ACHN (cell line): ENCODE data around the gene ACVRL1.

Experiments
- DNase-seq: peaks from one replicate; pipeline ENCODE4 v3.0.0-alpha.2; 2015
- in situ Hi-C: cut with HindIII; loops from 2 replicates; pipeline ENCODE4 v1.10.0; 2017; ENCODE audit warnings: low sequenced_read_pairs, low pct_ligation_motif_present, low pct_unique_long_range_greater_than_20kb

ACVRL1 gene

GRCh38 chr12:51907083-51907855, at the start of gene ACVRL1:
Gene ACVRL1, plus strand, starts transcription at chr12:51907504. Its CDS starts 4,971 bp downstream, at chr12:51912475.
- in situ Hi-C loops, result no loop called here
- DNase-seq, result no peak

GRCh38 chr12:51860986-51861385, 46.3 kb upstream of the ACVRL1 start:
- in situ Hi-C loops, result no loop called here
- DNase-seq, result no peak

GRCh38 chr12:51862947-51863346, 44.4 kb upstream of the ACVRL1 start:
- in situ Hi-C loops, result no loop called here
- DNase-seq, result no peak

- DNase-seq, result peak; percentile 91
- in situ Hi-C loops, result no loop called here
These were observed 43.9 kb upstream of the ACVRL1 start for GRCh38 chr12:51863363-51863932.

GRCh38 chr12:51863933-51864832, 43.1 kb upstream of the ACVRL1 start:
- DNase-seq, result peak; percentile 86
- in situ Hi-C loops, result no loop called here

- no peak for DNase-seq
- in situ Hi-C loops, result no loop called here
These were observed 42.3 kb upstream of the ACVRL1 start for GRCh38 chr12:51864833-51865670.

- no peak for DNase-seq
- in situ Hi-C loops, result no loop called here
These were observed 41.5 kb upstream of the ACVRL1 start for GRCh38 chr12:51865757-51866270.

- DNase-seq, result no peak
- in situ Hi-C loops, result no loop called here
These were observed 41.0 kb upstream of the ACVRL1 start for GRCh38 chr12:51866324-51866723.

GRCh38 chr12:51866762-51867161, 40.5 kb upstream of the ACVRL1 start:
- in situ Hi-C loops, result no loop called here
- no peak for DNase-seq

GRCh38 chr12:51867371-51867770, 39.9 kb upstream of the ACVRL1 start:
- DNase-seq, result no peak
- in situ Hi-C loops, result no loop called here

GRCh38 chr12:51867796-51868428, 39.4 kb upstream of the ACVRL1 start:
- in situ Hi-C loops, result no loop called here
- no peak for DNase-seq

GRCh38 chr12:51868821-51869495, 38.3 kb upstream of the ACVRL1 start:
- in situ Hi-C loops, result no loop called here
- DNase-seq, result no peak

- no peak for DNase-seq
- in situ Hi-C loops, result no loop called here
These were observed 37.8 kb upstream of the ACVRL1 start for GRCh38 chr12:51869496-51869865.

- in situ Hi-C loops, result no loop called here
- DNase-seq, result no peak
These were observed 37.4 kb upstream of the ACVRL1 start for GRCh38 chr12:51869931-51870330.

GRCh38 chr12:51870504-51870903, 36.8 kb upstream of the ACVRL1 start:
- in situ Hi-C loops, result no loop called here
- no peak for DNase-seq

- in situ Hi-C loops, result no loop called here
- DNase-seq, result no peak
These were observed 36.2 kb upstream of the ACVRL1 start for GRCh38 chr12:51871126-51871525.

GRCh38 chr12:51871918-51872688, 35.2 kb upstream of the ACVRL1 start:
- no peak for DNase-seq
- in situ Hi-C loops, result no loop called here
